ENCODE measurements around the gene FLCN. TPM values are rescaled to one million over a fixed set of nuclear protein-coding genes. Genes with fewer than 3 reads are reported as not detected.
"Not testable (repeated sequence)": the region's sequence is repeated elsewhere in the genome, so short reads cannot be mapped to it uniquely, and the experiment has no call there.

Gene FLCN
- total RNA-seq, 1 donor: 33.9 TPM

DNA sequence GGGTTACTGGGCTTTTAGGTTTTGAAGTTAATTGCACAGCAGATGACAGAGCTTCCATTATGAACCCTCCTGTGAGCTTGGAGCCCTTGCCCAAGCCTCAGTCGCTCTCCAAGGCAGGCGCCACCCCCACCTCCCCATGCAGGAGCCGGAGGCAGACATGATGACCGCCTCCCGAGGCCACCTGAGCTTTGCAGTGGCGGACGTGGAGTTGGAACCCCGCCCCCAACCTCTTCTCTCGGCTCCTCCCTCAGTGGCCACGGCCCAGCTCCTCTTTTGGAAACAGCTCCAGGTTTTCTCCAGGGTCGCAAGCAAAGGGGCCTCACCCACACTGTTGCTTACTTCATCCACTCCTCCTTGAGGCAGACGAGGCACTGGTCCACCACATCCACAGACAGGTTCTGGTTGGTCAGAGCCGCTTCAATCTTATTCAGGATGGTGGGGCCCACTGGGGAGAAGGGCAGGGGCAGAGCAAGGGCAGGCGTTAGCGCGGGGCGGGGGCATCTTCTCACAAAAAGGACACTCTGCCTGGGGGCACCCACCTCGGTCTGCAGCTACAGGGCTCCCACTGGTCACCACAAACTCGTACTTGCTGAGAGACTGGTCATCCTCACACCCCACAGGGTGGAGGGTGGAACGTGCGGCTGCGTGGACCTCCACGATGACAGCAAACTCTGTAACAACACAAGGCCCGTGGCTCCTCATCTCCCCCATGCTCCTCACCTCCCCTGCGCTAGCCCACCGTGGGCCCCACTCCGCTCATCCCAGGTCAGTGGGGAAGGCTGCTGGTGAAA, 22.1 kb downstream of the FLCN start:
- no peak for DNase-seq (ENCODE audit: low read depth in 2 of 3, low spot score in 2 of 3)

DNA sequence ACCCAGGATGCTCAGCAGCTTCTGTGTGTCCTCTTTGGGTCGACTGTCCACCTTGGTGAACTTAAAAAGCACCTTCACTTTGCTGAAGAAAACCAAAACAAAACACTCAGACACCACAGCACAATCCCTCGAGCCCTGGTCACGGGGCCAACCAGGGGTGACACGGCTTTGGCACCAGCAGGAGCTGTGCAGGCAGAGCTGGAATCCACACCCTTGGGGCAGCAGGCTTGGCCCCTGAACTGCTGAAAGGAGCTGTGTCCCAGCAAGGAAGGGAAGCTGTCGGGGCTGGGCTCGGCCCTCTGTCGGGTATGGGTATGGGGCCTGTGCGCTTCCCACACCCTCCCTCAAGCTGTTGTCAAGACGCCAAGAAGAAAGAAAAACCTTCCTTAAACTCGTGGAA, 23.2 kb downstream of the FLCN start:
- DNase-seq (ENCODE audit: low read depth in 2 of 3, low spot score in 2 of 3): no peak

DNA sequence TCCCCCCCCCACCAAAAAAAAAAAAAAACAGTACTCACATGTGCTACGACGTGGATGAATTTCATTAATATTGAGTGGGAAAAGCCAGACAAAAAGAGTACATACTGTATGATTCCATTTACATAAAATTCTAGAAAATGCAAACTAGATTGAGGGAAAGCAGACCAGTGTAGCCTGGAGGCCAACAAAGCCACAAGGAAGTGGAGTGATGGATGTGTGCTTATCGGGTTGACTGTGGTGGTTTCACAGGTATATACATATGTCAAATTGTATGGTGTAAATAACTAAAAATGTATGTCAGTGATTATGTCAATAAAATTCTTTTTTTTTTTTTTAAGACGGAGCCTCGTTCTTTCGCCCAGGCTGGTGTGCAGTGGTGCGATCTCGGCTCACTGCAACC, 29.0 kb downstream of the FLCN start:
- no peak for DNase-seq (ENCODE audit: low read depth in 2 of 3, low spot score in 2 of 3)

DNA sequence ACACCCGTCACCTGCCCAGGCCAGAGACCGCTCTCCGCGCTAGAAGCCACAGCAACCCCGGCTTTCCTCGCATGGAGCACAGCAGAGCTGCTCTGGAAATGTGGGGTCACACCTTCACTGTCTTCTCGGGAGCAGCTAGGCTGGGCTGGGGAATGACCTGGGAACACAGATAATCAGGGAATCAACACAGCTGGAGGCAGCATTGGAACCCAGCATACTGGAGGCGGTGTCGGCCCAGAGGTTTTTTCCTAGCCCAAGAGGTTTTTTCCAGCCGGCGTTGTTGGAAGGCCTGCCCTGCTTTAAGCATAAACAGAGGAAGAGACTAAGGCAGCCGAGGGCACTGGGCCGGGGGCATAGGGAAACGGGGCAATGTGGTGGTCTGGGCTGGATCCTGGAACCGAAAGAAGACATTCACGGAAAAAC, 30.0 kb downstream of the FLCN start:
- DNase-seq (ENCODE audit: low read depth in 2 of 3, low spot score in 2 of 3): no peak

DNA sequence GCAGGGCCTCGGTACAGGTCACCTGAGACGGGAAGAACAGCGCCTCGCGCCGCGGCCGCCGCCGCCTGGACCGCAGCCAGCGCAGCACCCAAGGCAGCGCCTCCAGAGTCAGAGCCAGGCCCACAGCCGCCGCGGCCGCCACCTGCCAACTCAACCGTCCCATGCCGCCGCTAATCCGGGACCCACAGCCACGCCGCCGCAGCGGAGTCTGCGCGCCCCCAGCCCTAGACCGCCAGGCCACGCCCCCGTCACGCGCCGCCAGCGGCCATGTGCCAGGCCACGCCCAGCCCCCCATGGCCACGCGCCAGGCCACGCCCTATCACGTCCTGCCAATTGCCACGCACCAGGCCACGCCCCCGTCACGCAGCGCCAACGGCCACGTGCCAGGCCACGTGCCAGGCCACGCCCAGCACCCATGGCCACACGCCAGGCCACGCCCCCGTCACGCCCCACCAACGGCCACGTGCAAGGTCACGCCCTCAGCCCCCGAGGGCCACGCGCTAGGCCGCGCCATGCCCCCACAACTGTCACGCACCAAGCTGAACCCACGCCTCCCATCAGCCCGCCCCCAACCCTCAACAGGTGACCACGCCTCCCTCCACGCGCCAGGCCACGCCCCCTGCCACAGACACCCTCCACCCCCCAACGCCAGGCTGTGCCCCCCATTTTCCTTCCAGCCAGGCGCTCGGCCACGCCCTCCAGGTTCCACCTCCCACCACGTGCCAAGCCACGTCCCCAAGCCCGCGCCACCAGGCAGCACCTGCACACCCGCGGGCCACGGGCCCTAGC, 30.6 kb downstream of the FLCN start, which contains the start of gene PLD6:
PLD6 (minus strand) TSS at position 210 of the 789 bp plus-strand sequence; CDS start at position 163, 47 bp downstream.
- DNase-seq (ENCODE audit: low read depth in 2 of 3, low spot score in 2 of 3): peak; percentile 84 to 91 (median 87)

DNA sequence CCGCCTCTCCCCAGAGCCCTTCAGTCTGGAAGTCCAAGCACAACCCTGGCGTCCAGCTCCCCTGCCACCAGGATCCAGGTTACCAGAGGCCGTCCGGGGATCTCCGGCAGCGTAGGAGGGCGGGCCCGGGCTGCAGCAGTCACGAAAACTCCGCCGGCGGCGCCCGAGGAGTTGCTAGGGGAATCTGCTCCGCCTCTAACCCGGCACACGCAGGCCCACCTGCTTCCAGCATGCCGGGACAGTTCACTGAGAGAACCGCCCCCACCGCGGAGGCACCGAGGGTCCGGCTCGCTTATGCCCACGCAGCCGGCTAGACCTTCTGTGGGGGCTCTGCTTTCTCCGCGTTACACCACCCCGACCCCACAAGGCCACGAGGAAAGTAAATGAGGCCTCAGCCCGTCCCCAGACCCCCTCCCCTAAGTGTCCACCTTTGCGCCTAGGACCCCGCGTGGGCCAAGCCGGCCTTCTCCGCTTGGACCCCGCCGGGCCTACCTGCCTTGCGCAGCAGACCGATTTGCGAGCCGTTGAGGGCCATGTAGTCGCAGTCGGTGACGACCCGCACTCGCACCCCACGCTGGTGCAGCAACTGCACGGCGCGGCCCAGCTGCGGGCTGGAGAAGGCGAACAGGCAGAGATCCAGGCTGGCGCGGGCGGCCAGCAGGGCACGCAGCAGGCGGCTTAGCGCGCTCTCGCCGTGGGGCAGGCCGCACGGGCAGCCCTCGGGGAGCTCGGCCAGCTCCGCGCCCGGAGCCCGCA, 31.4 kb downstream of the FLCN start:
- DNase-seq (ENCODE audit: low read depth in 2 of 3, low spot score in 2 of 3): peak in 2 of 3 donors; percentile 42 to 51

DNA sequence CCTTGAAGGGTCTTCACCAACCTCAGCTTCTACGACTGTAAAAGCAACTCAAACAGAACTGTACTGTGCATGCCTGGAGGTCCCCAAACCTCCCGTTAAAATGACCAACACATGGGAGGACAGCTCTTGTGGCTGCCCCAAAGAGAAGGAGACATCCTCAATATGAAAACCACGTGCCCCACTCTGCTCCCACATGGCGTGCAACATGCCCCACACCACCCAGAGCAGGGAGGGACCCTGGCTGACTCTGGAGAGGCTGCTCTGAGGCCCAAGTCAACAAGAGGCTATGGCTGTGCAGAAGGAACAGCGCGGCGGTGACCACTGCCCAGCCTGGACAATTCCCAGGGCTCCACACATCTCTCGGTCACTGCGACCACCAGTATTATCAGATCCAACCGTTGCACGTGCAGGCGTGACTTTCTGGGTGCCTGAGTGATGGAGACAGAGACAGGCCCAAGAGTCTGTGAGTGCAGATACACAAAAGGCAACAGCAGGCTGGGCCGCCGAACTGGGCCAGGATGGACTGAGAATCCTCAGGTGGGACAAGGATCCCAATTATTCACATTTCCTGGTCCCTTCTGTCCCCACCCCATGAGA, 32.2 kb downstream of the FLCN start:
- no peak for DNase-seq (ENCODE audit: low read depth in 2 of 3, low spot score in 2 of 3)

DNA sequence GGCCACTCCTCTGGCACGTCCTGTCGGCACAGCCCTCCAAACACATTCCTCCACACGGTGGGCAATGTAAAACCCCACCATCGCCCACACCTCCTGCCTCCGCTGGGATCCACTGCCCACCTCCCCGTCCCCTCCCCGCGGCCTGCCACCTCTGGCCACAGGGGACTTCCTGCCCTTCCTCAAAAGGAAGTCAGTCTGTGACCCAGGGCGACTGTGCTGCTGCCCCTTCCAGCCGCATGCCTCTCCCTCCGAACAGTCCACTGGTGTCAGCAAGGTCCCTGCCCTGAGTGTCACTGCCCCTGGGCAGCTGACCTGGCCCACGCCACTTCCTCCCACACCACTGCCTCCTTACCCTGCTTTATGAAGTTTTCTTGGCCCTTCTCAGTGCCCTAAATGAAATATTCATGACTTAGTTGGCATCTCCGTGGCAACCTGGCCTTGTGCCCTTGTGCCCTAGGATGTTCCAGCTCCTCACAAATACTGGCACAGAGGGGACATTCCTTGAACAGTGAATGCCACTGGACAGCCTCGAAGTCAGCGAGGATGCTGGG, 32.9 kb downstream of the FLCN start:
- DNase-seq (ENCODE audit: low read depth in 2 of 3, low spot score in 2 of 3): no peak

DNA sequence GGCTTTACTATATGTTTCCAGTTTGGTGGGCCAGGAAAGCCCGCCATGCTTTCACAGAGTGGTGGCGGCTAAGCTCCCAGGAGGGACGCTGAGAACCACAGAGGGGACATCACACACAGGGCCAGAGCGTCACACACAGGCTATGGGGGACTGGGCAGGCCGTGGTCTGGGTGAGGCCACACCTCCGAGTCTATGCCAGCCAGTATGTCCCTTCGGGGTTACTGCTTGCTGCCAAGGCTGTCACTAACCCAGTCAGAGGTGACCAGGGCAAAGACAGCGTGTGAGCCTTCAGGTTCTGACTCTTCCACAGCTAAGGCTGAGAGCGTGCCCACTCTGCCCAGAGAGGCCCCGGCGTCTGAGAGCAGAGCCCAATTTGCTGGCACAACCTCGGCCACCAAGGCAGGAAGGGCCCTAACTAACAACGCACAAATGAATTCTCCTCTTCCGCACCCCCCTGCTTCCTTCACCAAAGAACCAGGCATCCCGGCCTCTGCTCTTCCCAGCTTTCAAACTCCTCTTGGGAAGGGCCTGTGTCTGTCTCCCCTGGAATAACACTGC, 33.7 kb downstream of the FLCN start:
- no peak for DNase-seq (ENCODE audit: low read depth in 2 of 3, low spot score in 2 of 3)

DNA sequence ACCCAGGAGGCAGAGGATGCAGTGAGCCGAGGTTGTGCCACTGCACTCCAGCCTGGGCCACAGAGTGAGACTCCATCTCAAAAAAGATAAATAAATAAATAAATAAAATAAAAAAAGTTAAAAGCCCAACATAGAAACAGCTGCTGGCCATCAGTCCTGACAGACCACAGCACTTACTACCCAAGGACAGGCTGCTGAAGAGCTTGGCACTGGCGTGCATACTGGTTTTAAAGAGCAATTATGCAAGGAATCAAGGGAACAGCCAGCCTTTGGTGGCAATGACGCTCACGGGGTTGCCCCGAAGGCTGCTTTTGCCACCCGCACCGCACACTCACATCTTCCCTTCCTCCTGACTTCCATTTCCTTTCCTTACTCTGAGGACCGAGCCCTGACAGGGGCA, 35.1 kb downstream of the FLCN start:
- no peak for DNase-seq (ENCODE audit: low read depth in 2 of 3, low spot score in 2 of 3)

DNA sequence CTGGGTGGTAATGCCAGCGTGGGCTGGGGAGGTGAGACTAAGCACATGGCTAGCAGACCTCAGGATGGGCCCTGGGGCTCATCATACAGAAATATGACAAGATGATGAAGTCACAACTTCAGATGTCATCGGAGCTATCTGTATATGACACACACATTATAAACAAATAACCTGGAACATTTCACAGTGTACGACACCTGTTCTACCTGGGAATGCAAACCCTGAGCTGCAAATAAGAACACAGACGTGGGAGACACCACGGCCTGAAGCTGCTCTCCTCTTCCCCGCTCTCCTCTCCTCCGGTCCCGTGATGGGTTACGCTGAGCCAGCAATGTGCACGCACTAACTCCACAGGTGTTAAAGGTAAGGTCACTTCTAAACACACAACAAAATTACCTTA, 35.7 kb downstream of the FLCN start:
- no peak for DNase-seq (ENCODE audit: low read depth in 2 of 3, low spot score in 2 of 3)

DNA sequence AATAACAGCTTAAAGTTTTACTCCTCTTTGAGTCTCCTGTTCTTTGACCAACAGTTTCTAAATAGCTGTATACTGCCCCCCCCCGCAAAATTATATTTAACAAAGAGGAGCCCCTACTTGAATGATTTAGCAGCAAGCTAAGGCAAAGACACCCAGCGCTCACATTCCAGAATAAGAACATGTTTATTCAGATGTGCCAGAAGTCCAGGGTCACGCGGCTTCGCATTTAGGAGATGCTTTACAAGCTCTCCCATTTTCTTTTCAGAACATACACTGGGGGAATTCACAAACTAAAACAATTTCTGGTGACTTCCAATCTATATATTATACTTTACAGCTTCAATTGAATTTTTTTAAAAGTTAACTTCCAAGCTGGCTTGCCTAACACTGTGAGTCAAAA, 36.1 kb downstream of the FLCN start:
- DNase-seq (ENCODE audit: low read depth in 2 of 3, low spot score in 2 of 3): no peak

DNA sequence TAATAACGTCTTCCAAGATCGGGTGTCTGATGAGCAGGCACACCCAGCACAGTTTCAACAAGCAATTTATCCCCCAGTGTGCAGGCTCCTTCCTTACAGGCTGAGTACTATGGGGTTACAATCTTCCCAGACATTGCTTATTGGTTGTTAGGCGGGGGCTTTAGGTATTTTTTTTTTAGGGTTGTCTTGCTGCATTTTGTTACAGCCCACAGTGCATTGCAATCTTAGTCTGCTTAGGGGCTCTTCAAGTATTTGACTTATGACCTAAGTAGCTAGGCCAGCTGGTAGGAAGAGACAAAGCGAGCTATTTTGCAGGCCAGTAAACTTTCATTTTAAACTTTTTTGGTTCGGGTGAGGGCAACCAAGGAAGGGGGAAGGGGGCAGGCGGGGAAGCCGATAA, 36.7 kb downstream of the FLCN start:
- DNase-seq (ENCODE audit: low read depth in 2 of 3, low spot score in 2 of 3): no peak

DNA sequence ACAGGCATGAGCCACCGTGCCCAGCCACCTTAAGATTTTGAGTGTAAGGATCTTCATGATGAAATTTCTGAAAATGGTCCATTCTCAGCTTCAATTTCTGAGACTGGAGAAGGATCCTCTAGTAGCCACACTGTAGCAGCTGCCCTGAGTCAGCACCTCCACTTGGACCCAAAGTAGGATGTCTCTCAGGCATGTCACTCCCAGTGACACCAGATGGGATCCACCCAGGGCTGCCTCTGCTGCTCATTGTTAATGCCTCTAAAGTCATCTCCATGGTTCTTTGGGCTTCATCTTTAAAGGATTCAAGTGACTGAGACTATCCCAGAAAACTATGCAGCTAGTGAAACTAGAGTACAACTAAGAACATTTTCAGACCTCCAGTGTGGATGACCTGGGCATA, 38.7 kb downstream of the FLCN start:
- DNase-seq (ENCODE audit: low read depth in 2 of 3, low spot score in 2 of 3): no peak

DNA sequence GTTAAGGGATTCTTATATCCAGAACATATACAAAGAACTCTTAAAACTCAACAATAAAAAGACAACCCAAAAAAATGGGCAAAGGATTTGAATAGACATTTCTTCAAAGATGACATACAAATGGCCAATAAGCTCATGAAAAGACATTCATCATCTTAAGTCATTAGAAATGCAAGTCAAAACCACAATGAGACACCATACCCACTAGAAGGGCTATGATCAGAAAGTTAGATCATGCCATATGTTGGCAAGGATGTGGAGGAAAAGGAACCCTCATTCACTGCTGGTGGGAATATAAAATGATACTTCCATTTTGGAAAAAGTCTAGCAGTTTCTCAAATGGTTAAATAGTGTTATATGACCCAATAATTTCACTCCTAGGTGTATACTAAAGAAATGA, 40.2 kb downstream of the FLCN start:
- DNase-seq (ENCODE audit: low read depth in 2 of 3, low spot score in 2 of 3): no peak

DNA sequence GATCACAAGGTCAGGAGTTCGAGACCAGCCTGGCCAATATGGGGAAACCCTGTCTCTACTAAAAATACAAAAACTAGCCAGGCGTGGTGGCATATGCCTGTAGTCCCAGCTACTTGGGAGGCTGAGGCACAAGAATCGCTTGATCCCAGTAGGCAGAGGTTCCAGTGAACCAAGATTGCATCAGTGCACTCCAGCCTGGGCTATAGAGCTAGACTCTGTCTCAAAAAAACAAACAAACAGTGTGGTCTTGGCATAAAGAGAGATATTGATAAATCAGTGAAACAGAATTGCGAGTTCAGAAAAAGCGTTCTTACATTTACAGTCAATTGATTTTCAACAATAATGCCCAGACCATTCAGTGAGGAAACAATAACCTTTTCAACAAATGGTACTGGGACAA, 41.5 kb downstream of the FLCN start:
- not testable (repeated sequence) for DNase-seq (ENCODE audit: low read depth in 2 of 3, low spot score in 2 of 3)

DNA sequence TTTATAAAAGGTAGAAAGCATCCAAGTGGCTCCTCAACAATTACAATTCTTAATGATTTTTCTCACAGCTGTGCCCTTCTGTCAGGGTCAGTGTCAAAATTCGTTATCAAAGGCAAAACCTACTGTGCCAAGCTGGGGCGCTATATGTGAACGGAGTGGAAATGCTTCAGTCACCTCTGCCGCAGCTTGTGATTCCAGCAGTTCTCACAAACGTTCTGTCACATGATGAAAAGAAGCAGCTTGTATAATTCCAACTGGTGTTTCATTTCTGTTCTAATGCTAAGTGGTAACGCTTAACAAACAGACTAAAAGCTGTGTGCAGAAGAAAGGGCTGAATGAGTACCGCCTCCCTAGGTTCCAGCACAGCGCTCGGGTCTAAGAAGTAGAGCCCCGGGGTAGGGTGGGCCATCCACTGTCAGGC, 45.0 kb downstream of the FLCN start:
- no peak for DNase-seq (ENCODE audit: low read depth in 2 of 3, low spot score in 2 of 3)

DNA sequence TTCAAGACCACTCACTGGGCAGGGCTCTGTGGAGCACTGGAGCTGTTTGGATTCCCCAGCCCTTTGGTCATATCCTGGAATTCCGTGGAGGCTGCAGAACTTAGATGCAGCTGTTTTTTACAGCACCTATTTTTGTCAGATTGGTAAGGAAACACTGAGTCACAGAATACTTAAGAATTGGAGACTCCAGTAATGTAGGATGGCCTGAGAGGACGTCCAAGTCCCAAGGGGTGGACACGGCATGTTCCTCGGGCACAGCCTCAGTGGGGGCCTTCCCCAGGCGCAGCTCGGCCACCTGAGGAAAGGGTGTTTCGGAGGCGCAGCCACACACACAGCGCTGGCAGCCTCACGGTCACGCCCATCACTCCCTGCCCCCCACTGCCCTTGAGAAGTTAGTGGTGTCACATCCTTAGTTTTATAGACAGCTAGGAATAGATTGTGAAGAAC, 45.6 kb downstream of the FLCN start:
- no peak for DNase-seq (ENCODE audit: low read depth in 2 of 3, low spot score in 2 of 3)

DNA sequence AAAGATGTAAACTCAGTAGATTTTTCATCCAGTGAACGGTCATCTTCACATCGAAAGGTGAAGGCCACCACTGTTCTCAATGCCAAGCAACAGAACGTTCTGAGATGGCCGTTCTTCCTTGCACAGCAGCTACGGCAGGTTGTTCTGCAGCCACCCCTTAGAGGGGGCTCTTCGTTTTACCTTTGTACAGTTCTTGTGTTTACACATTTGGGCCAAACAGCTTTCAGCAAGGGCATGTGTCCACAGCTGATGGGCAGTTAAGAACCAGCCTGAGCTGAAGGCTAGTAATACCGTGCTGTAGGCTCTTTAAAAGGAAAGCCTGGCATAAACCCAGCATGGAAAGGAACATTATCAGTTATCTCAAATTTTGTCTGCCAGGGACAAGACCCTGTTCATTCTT, 46.8 kb downstream of the FLCN start:
- DNase-seq (ENCODE audit: low read depth in 2 of 3, low spot score in 2 of 3): no peak

DNA sequence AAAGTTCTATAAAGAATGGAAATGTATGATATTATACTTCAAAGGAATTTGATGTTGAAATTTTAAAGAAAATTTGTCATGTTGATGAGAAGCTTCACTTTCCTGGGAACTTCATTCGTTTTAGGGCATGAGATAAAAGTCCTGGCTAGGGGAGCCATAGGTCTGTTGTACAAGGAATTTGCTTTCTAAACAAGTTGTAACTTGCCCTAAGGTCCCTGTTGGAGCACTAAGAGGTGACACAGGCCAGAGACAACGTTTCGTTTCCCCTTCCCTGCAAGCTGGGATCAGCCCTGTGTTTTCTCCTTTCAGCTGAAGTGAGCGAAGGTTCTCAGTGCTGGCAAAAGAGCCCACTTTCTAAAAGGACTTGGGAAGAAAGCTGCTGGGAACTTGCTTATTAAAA, 47.4 kb downstream of the FLCN start:
- DNase-seq (ENCODE audit: low read depth in 2 of 3, low spot score in 2 of 3): no peak
